Stimulated activated CD4-positive, alpha-beta T cell treated with anti-CD3 and anti-CD28 coated beads, TNF-alpha, amount 100 ng/mL, for 48 hours (primary cell): ENCODE measurements around the gene DNAJA2.
"Not testable (repeated sequence)": the region's sequence is repeated elsewhere in the genome, so short reads cannot be mapped to it uniquely, and the experiment has no call there.

Experiments
- DNase-seq, 3 donors: peaks; one replicate each; pipeline ENCODE4 v3.0.0-alpha.2; 2020; ENCODE audit warnings: low read depth in 3 of 3

The DNAJA2 gene

GRCh38 chr16:46973207-46973995 lies at the start of gene DNAJA2:
DNAJA2 (minus strand) TSS chr16:46973674; CDS start chr16:46973572, 102 bp downstream.
- DNase-seq, result peak; percentile 82 to 95 (median 88)

GRCh38 chr16:47019568-47019967 lies 46.1 kb upstream of the DNAJA2 start:
- DNase-seq, result no peak

GRCh38 chr16:47018223-47018891 lies 44.9 kb upstream of the DNAJA2 start:
- peak in 2 of 3 donors; percentile 23 to 48 for DNase-seq

GRCh38 chr16:47017636-47018035 lies 44.2 kb upstream of the DNAJA2 start:
- DNase-seq, result no peak

DNA sequence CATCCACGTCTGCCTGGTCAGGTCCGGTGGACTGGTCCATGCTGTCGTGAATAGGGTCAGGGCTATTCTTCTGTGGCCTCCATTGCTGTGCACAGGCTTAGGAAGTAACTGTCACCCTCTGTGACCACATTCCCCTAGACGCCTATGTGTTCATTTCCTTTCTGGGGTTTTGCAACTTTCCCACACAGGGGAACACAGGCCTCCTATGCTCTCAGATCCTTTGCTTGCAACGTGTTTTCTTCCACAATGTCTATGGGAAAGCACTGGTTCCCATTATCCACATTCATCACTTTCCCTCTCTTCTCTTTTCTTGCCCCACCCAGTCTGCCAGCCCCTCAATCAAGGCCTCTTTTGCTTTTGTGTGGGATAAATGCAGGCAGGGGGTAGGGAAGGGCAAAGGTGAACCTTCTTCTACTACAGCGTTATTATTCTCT lies 43.2 kb upstream of the DNAJA2 start:
- DNase-seq, result no peak

- DNase-seq, result no peak
Observed at GRCh38 chr16:47013910-47014309, 40.4 kb upstream of the DNAJA2 start.

DNA sequence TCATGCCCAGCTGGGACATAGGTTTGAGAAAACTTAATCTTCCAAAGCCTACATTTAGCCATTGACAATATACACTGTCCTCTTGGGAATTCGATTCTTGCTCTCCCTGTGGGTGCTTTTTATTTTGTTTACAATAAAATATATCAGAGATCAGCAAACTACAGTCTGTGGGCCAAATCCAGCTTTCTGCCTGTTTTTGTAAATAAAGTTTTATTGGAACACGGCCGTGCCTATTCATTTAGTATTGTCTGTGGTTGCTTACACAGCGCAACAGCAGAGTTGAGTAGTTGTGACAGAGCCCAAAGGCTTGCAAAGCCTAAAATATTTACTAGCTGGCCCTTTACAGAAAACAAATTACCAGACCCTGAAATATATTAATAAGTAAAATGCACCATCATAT lies 39.7 kb upstream of the DNAJA2 start:
- DNase-seq, result no peak

DNA sequence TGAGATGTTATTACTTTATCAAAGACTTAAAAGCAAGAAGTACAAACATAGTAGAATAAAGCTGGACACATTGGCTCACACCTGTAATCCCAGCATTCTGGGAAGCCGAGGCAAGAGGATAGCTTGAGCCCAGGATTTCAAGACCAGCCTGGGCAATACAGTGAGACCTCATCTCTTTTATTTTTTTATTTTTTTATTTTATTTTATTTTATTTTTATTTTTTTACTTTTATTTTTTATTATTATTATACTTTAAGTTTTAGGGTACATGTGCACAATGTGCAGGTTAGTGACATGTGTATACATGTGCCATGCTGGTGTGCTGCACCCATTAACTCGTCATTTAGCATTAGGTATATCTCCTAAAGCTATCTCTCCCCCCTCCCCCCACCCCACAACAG lies 37.3 kb upstream of the DNAJA2 start:
- DNase-seq, result not testable (repeated sequence)

DNA sequence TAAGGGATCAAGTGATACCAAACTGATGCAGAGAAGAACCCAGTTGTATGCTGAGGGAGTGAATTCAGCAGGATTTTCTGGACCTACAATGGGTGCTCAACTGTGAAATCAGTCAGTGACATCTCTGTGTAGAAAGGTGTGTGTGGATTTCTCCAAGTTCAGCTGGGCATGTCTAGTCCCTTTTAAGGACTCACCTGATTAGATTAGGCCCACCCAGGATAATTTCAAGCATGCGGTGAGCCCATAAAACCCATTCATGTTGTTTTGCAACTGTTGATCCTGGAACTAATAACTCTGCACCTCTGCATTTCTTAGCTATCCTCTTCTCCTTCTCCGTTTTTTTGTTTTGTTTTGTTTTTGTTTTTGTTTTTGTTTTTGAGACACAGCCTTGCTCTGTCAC lies 35.1 kb upstream of the DNAJA2 start:
- no peak for DNase-seq

- DNase-seq, result no peak
Observed at GRCh38 chr16:47008174-47008573, 34.7 kb upstream of the DNAJA2 start.

GRCh38 chr16:47004652-47005051 lies 31.2 kb upstream of the DNAJA2 start:
- no peak for DNase-seq

DNA sequence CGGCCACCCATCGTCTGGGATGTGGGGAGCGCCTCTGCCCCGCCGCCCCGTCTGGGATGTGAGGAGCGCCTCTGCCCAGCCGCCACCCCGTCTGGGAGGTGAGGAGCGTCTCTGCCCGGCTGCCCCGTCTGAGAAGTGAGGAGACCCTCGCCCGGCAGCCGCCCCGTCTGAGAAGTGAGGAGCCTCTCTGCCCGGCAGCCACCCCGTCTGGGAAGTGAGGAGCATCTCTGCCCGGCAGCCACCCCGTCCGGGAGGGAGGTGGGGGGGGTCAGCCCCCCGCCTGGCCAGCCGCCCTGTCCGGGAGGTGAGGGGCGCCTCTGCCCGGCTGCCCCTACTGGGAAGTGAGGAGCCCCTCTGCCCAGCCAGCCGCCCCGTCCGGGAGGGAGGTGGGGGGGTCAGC lies 26.6 kb upstream of the DNAJA2 start:
- DNase-seq, result not testable (repeated sequence)

DNA sequence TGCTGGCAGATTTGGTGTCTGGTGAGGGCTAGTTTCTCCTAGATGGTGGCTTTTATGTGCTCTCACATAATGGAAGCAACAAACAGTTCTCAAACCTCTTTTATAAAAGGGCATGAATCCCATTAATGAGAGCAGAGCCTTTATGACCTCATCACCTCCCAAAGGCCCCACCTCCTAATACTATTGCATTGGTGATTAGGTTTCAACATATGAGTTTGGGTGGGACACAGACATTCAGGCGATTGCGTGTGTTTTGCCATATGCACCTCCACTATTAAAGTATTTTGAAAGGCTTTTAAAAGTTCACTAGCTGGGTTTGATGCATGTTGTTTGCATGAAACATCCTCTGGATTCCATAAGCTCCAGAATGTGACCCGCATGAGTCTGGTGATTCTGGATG lies 24.4 kb upstream of the DNAJA2 start:
- no peak for DNase-seq

DNA sequence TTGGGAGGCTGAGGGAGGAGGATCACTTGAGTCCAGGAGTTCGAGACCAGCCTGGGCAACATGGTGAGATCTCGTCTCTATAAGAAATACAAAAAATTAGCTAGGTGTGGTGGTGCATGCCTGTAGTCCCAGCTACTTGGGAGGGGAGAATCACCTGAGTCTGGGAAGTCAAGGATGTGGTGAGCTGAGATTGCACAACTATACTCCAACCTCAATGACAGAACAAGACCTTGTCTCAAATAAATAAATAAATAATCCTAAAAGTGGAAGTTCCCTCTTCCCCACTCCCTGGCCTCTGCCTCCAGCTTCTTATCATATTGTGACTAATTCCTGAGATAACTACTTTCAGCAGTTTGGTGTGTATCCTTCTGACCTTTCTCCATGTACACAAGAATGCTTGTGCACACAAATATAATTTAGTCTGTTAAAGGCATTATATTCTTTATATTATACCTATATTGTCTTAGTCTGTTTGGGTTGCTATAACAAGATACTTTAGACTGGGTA lies 23.5 kb upstream of the DNAJA2 start:
- DNase-seq, result no peak

GRCh38 chr16:46996391-46996790 lies 22.9 kb upstream of the DNAJA2 start:
- no peak for DNase-seq

DNA sequence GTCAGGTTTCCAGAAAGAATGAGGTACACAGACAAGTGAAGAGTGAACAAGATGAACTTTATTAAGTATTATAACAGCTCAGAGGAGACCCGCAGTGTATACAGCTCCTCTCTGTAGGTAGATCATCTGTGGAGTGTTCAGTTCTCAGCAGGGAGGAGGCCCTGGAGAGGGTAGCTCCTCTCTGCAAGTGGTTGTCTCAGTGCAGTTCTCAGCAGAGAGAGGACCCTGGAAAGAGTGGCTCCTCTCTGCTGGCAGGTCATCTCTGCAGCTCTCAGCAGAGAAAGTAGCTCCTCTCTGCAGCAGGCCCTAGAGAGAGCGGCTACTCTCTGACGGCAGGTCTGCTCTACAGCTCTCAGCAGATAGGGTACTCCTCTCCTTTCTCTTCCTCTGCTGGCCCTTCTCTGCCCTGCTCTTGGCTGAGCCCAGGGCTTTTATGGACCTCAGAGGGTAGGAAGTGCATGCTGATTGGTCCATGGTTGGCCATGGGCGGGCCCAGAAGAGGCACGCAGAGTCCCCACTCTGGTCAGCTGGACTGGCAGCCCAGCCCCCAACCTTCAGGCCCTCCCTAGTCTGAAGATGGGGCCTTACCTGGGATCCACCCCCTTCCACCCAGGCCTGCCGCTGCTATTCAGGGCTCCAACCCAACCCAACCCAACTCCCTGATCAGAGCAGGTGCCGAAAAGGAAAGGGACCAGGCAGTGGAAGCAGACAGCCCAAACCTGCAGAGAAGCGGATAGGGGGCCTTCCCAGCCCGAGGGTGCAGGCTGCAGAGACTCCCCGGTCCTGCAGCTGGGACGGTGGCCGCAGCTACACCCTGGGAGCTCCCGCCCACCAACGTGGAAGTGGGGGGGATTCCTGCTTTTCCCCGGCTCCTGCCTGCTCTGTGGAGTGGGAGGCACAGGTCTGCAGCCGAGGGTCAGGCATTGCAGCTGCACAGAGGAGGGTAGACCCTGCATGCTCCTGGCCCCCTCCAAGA lies 18.5 kb upstream of the DNAJA2 start:
- DNase-seq, result no peak

DNA sequence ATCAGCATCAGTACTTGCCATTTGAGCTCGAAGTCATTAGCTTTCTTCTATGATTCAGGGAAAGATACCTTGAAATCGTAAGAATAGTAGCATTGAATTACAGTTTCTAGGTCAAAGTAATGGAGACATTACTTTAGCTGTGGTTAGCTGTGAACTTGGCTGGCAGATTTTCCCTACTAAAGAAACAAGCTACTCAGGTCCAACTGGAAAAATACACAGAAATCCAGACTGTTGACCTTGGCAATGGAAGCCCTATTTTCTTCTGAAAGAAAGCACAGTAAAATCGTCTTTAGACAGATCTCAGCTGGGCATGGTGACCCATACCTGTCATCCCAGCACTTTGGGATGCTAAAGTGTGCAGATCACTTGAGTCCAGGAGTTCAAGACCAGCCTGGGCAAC lies 13.4 kb upstream of the DNAJA2 start:
- no peak for DNase-seq

GRCh38 chr16:46986438-46986837 lies 13.0 kb upstream of the DNAJA2 start:
- DNase-seq, result no peak

- no peak for DNase-seq
Observed at GRCh38 chr16:46982335-46982734, 8.9 kb upstream of the DNAJA2 start.

GRCh38 chr16:46980926-46981325 lies 7.5 kb upstream of the DNAJA2 start:
- no peak for DNase-seq

DNA sequence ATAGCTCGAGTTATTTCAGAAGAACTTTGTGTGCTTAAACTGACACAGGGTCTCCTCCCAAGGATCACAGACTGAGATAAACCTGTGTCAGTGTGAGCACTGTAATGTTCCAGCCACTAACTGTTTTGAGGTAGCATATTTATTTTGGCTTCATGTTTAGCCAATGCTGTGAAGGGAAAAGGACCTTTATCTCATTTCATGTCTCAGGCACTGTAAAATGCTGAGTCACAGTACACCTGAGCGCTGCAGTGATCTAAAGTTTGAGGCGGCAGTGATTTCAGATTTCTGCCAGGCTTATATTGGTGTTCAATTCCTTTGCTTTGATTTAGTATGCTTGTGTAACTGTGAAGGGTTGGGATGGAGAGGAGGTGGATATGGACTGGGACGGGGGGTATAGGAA lies 3.1 kb upstream of the DNAJA2 start:
- DNase-seq, result no peak

DNA sequence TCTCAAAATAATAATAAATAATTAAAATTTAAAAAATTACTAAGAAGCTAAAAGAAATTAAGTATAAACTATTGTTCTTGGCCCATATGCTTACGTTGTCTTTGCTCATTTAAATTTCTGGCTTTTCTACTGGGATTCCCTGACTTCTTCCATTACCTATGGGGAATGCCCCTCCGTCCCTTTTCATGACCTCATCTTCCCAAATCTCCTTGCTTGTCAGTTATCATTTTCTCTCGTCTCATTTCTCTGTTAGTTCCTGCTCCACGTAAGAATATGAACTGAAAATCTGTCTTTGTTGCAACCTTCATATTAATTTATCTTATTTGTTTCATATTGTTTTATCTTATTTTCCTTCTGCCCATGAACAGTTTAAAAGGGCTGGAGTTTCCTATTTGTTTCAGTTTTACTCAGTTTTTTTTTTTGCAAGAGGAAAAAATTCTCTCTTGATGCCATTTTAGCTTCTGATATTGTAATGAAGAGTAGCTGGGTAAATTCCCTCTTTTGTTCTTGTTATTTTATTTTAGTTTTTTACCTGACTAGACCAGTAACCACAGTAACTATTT lies 2.5 kb upstream of the DNAJA2 start:
- DNase-seq, result no peak
